Effector memory CD4-positive, alpha-beta T cell (primary cell): ENCODE data around the gene GPR25.

Source experiments
- DNase-seq, 3 donors: peaks; one replicate each; pipeline ENCODE4 v3.0.0-alpha.2; 2020
- H3K27ac ChIP-seq: 2 replicates; pipeline ENCODE4 v1.7.0; 2013; ENCODE audit warnings: mild to moderate bottlenecking, low read length, moderate library complexity; ENCODE audit not compliant: insufficient read depth, poor library complexity, severe bottlenecking
- H3K27me3 ChIP-seq: replicated peaks from 2 replicates; pipeline ENCODE4 v1.7.0; 2013; ENCODE audit warnings: mild to moderate bottlenecking, low read length; ENCODE audit not compliant: insufficient read depth, control insufficient read depth, poor library complexity, severe bottlenecking
- H3K36me3 ChIP-seq: 2 replicates; pipeline ENCODE4 v1.7.0; 2013; ENCODE audit warnings: mild to moderate bottlenecking, low read length, moderate library complexity; ENCODE audit not compliant: control insufficient read depth, insufficient read depth
- H3K4me1 ChIP-seq: 2 replicates; pipeline ENCODE4 v1.7.0; 2013; ENCODE audit warnings: low read length, mild to moderate bottlenecking; ENCODE audit not compliant: control insufficient read depth, insufficient read depth, poor library complexity, severe bottlenecking
- H3K4me3 ChIP-seq: 2 replicates; pipeline ENCODE4 v1.7.0; 2013; ENCODE audit warnings: low read length, low read depth, mild to moderate bottlenecking; ENCODE audit not compliant: insufficient read depth, poor library complexity, severe bottlenecking
- H3K9me3 ChIP-seq: 2 replicates; pipeline ENCODE4 v1.7.0; 2013; ENCODE audit warnings: mild to moderate bottlenecking, low read length, moderate library complexity; ENCODE audit not compliant: control insufficient read depth

Gene GPR25

GRCh38 chr1:200850554-200850953, 22.2 kb upstream of the GPR25 start:
- H3K27ac ChIP-seq: no peak overlapping the region
- no peaks in the 10 kb centered on the region for H3K27me3 ChIP-seq
- peaks cover 4% of the 10 kb centered on the region for H3K36me3 ChIP-seq
- H3K4me1 ChIP-seq: no peaks in the 10 kb centered on the region
- no peaks in the 10 kb centered on the region for H3K9me3 ChIP-seq
- no peak overlapping the region for H3K4me3 ChIP-seq
- DNase-seq: no peak

GRCh38 chr1:200856716-200857357, 15.9 kb upstream of the GPR25 start:
- Histone ChIP-seq H3K27ac (no peak overlapping the region), H3K36me3 (no peaks in the 10 kb centered on the region), H3K4me3 (no peak overlapping the region), H3K9me3 (no peaks in the 10 kb centered on the region), H3K27me3 (no peaks in the 10 kb centered on the region), H3K4me1 (peaks cover 3% of the 10 kb centered on the region)
- no peak for DNase-seq

- no peaks in the 10 kb centered on the region for H3K9me3 ChIP-seq
- H3K27me3 ChIP-seq: no peaks in the 10 kb centered on the region
- DNase-seq: no peak
- H3K27ac ChIP-seq: no peak overlapping the region
- H3K4me3 ChIP-seq: no peak overlapping the region
- no peaks in the 10 kb centered on the region for H3K36me3 ChIP-seq
- H3K4me1 ChIP-seq: peaks cover 12% of the 10 kb centered on the region
These were observed 15.0 kb upstream of the GPR25 start for GRCh38 chr1:200857804-200858203.

GRCh38 chr1:200861937-200862647, 10.7 kb upstream of the GPR25 start:
- peak overlapping the region; percentile 63 for H3K27ac ChIP-seq
- no peaks in the 10 kb centered on the region for H3K9me3 ChIP-seq
- DNase-seq: no peak
- peaks cover 19% of the 10 kb centered on the region for H3K4me1 ChIP-seq
- H3K36me3 ChIP-seq: no peaks in the 10 kb centered on the region
- H3K4me3 ChIP-seq: no peak overlapping the region
- H3K27me3 ChIP-seq: no peaks in the 10 kb centered on the region

GRCh38 chr1:200862713-200863415, 9.9 kb upstream of the GPR25 start:
- Histone ChIP-seq H3K9me3 (no peaks in the 10 kb centered on the region), H3K4me1 (peaks cover 22% of the 10 kb centered on the region), H3K27ac (peak overlapping the region; percentile 63), H3K27me3 (no peaks in the 10 kb centered on the region), H3K36me3 (no peaks in the 10 kb centered on the region), H3K4me3 (no peak overlapping the region)
- no peak for DNase-seq

GRCh38 chr1:200866116-200866515, 6.7 kb upstream of the GPR25 start:
- Histone ChIP-seq H3K4me1 (peaks cover 39% of the 10 kb centered on the region), H3K4me3 (no peak overlapping the region), H3K36me3 (no peaks in the 10 kb centered on the region)

GRCh38 chr1:200866521-200866920, 6.3 kb upstream of the GPR25 start:
- no peak for DNase-seq

More at GRCh38 chr1:200866116-200866515, 6.7 kb upstream of the GPR25 start:
- H3K9me3 ChIP-seq: no peaks in the 10 kb centered on the region
- H3K27me3 ChIP-seq: no peaks in the 10 kb centered on the region
- DNase-seq: no peak
- H3K27ac ChIP-seq: no peak overlapping the region

GRCh38 chr1:200867018-200867811, 5.6 kb upstream of the GPR25 start:
- Histone ChIP-seq H3K4me3 (no peak overlapping the region), H3K36me3 (no peaks in the 10 kb centered on the region), H3K27me3 (no peaks in the 10 kb centered on the region), H3K27ac (peak overlapping the region; percentile 14), H3K9me3 (no peaks in the 10 kb centered on the region), H3K4me1 (peaks cover 36% of the 10 kb centered on the region)
- DNase-seq: no peak

More at GRCh38 chr1:200866521-200866920, 6.3 kb upstream of the GPR25 start:
- H3K27me3 ChIP-seq: no peaks in the 10 kb centered on the region
- no peaks in the 10 kb centered on the region for H3K9me3 ChIP-seq
- H3K4me1 ChIP-seq: peaks cover 38% of the 10 kb centered on the region
- H3K36me3 ChIP-seq: no peaks in the 10 kb centered on the region
- H3K27ac ChIP-seq: no peak overlapping the region
- no peak overlapping the region for H3K4me3 ChIP-seq

- Histone ChIP-seq H3K27me3 (no peaks in the 10 kb centered on the region), H3K9me3 (no peaks in the 10 kb centered on the region), H3K4me3 (no peak overlapping the region), H3K27ac (peak overlapping the region; percentile 59), H3K4me1 (peaks cover 42% of the 10 kb centered on the region), H3K36me3 (no peaks in the 10 kb centered on the region)
- DNase-seq: no peak
These were observed 3.4 kb upstream of the GPR25 start for GRCh38 chr1:200869376-200869752.
